Neural cell (in vitro differentiated cells): ENCODE data around the gene PLXNA2. TPM values are rescaled to one million over a fixed set of nuclear protein-coding genes. Genes with fewer than 3 reads are reported as not detected.

Experiments
- H2AFZ ChIP-seq: fragments of 200-600, 300-800 bp; sonication (generic), shearing (Covaris generic); 2 replicates; pipeline ENCODE4 v1.6.0; 2014; ENCODE audit warnings: low read depth, mild to moderate bottlenecking, antibody characterized with exemption, low read length, moderate library complexity
- H3F3A ChIP-seq: fragments of 200-600 bp; shearing (Covaris generic); 2 replicates; pipeline ENCODE4 v1.6.1; 2016; ENCODE audit warnings: mild to moderate bottlenecking, moderate library complexity, mixed read lengths, antibody characterized with exemption, low read length; ENCODE audit not compliant: insufficient read depth, poor library complexity, severe bottlenecking
- H3K27ac ChIP-seq: fragments of 200-600, 300-800 bp; sonication (generic), shearing (Covaris generic); 2 replicates; pipeline ENCODE4 v1.5.1; 2014; ENCODE audit warnings: mild to moderate bottlenecking, low read length, moderate library complexity
- H3K27me3 ChIP-seq: fragments of 300-800, 200-600 bp; sonication (generic), shearing (Covaris generic); 2 replicates; pipeline ENCODE4 v1.6.0; 2014; ENCODE audit warnings: mild to moderate bottlenecking, low read depth, low read length, moderate library complexity; ENCODE audit not compliant: insufficient read depth
- H3K36me3 ChIP-seq: fragments of 300-800, 200-600 bp; sonication (generic), shearing (Covaris generic); 2 replicates; pipeline ENCODE4 v1.5.1; 2014; ENCODE audit warnings: mild to moderate bottlenecking, antibody characterized with exemption, low read length, moderate library complexity; ENCODE audit not compliant: insufficient read depth
- H3K4me2 ChIP-seq: fragments of 300-800, 200-600 bp; sonication (generic), shearing (Covaris generic); 2 replicates; pipeline ENCODE4 v1.6.0; 2014; ENCODE audit warnings: mild to moderate bottlenecking, low read length
- H3K4me3 ChIP-seq: fragments of 300-800, 200-600 bp; sonication (generic), shearing (Covaris generic); 2 replicates; pipeline ENCODE4 v1.5.1; 2014; ENCODE audit warnings: mild to moderate bottlenecking, low read length, moderate library complexity
- H3K79me2 ChIP-seq: fragments of 200-600 bp; shearing (Covaris generic); replicated peaks from 2 replicates; pipeline ENCODE4 v1.6.0; 2014; ENCODE audit warnings: mild to moderate bottlenecking, low read length, moderate library complexity; ENCODE audit not compliant: insufficient read depth
- H3K9ac ChIP-seq: fragments of 300-800, 200-600 bp; sonication (generic), shearing (Covaris generic); 2 replicates; pipeline ENCODE4 v1.6.1; 2016; ENCODE audit warnings: mild to moderate bottlenecking, low read length, mixed read lengths
- H3K9me2 ChIP-seq: fragments of 200-600 bp; shearing (Covaris generic); 2 replicates; pipeline ENCODE4 v1.6.1; 2016; ENCODE audit warnings: mild to moderate bottlenecking, low read length, mixed read lengths; ENCODE audit not compliant: insufficient read depth
- H3K9me3 ChIP-seq: fragments of 200-600, 300-800 bp; sonication (generic), shearing (Covaris generic); 2 replicates; pipeline ENCODE4 v1.6.1; 2016; ENCODE audit warnings: mild to moderate bottlenecking, mixed run types, low read length, moderate library complexity, mixed read lengths
- H4K20me1 ChIP-seq: fragments of 200-600 bp; shearing (Covaris generic); 2 replicates; pipeline ENCODE4 v1.6.1; 2016; ENCODE audit warnings: mild to moderate bottlenecking, mixed run types; ENCODE audit not compliant: insufficient read depth
- EP300 ChIP-seq: fragments of 450-650 bp; conservative IDR thresholded peaks from 2 replicates; pipeline ENCODE4 v1.6.1; 2014; ENCODE audit warnings: antibody characterized with exemption, mild to moderate bottlenecking, moderate library complexity; ENCODE audit not compliant: poor library complexity, severe bottlenecking
- EZH2 ChIP-seq: fragments of 200-600, 300-800 bp; shearing (Covaris generic), sonication (generic); IDR thresholded peaks from 2 replicates; pipeline ENCODE4 v1.6.1; 2014; ENCODE audit warnings: antibody characterized with exemption, low read length, borderline replicate concordance, mild to moderate bottlenecking; ENCODE audit not compliant: insufficient read depth, poor library complexity, severe bottlenecking
- MXI1 ChIP-seq: fragments of 450-650 bp; conservative IDR thresholded peaks from 2 replicates; pipeline ENCODE4 v1.6.1; 2014; ENCODE audit warnings: antibody characterized with exemption, mild to moderate bottlenecking; ENCODE audit not compliant: poor library complexity, severe bottlenecking
- POLR2AphosphoS5 ChIP-seq: IDR thresholded peaks from 2 replicates; pipeline ENCODE4 v1.6.1; 2012
- RAD21 ChIP-seq: fragments of 450-650 bp; conservative IDR thresholded peaks from 2 replicates; pipeline ENCODE4 v1.6.1; 2014; ENCODE audit warnings: antibody characterized with exemption, mild to moderate bottlenecking, moderate library complexity
- SMC3 ChIP-seq: fragments of 450-650 bp; conservative IDR thresholded peaks from 2 replicates; pipeline ENCODE4 v1.6.1; 2014; ENCODE audit warnings: antibody characterized with exemption, mild to moderate bottlenecking, moderate library complexity; ENCODE audit not compliant: poor library complexity
- TAF1 ChIP-seq: IDR thresholded peaks from 2 replicates; pipeline ENCODE4 v1.6.1; 2012; ENCODE audit warnings: low read depth
- polyA plus RNA-seq: library from polyadenylated mRNA; depleted of rRNA; stranded (reverse); fragments of >200 nt; gene quantifications from 2 replicates; pipeline ENCODE4 v1.2.3, GENCODE V29; 2014
- TF ChIP-seq, protein P1 (sequence below): IDR thresholded peaks from 2 replicates; pipeline ENCODE4 v1.6.1; 2012; ENCODE audit warnings: borderline replicate concordance
- TF ChIP-seq, protein P2 (sequence below): fragments of 450-650 bp; IDR thresholded peaks from 2 replicates; pipeline ENCODE4 v1.5.1; 2014; ENCODE audit warnings: antibody characterized with exemption, mild to moderate bottlenecking, moderate library complexity; ENCODE audit not compliant: poor library complexity, severe bottlenecking

Gene PLXNA2
- polyA plus RNA-seq, 1 donor from 2014 or later = 30.6 TPM

DNA sequence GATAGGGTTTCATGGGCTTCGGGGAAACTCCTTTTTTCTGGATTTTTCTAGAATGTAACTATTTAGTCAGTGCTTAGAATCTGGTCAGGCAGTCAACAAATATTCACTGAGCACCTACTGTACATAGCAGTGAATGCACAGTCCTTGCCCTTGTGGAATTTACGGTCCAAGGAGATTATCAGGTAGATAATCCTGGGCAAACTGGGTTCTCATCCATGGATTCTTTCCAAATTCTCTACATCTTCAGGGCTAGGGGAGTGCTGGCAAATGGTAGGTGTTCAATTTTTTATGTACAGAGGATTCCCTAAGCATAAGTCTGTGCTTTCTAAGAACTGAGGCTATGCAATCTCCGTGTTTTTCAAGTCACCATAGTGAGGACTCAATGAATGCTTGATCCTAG is 192.5 kb downstream of the PLXNA2 start:
- Histone ChIP-seq H3K36me3 (peaks cover 27% of the 10 kb centered on the region), H4K20me1 (no peaks in the 10 kb centered on the region), H3K9ac (no peak overlapping the region), H3K4me3 (no peak overlapping the region), H3K79me2 (no peaks in the 10 kb centered on the region), H3K9me3 (no peaks in the 10 kb centered on the region), H3K4me2 (no peak overlapping the region), H2AFZ (no peak overlapping the region), H3F3A (no peaks in the 10 kb centered on the region), H3K9me2 (no peaks in the 10 kb centered on the region), H3K27me3 (no peaks in the 10 kb centered on the region), H3K27ac (no peak overlapping the region)
- TF ChIP-seq MXI1 (no peak), EZH2 (no peak), TAF1 (no peak), EP300 (no peak), SMC3 (no peak), POLR2AphosphoS5 (no peak), RAD21 (no peak)
- TF ChIP-seq, protein P1, sequence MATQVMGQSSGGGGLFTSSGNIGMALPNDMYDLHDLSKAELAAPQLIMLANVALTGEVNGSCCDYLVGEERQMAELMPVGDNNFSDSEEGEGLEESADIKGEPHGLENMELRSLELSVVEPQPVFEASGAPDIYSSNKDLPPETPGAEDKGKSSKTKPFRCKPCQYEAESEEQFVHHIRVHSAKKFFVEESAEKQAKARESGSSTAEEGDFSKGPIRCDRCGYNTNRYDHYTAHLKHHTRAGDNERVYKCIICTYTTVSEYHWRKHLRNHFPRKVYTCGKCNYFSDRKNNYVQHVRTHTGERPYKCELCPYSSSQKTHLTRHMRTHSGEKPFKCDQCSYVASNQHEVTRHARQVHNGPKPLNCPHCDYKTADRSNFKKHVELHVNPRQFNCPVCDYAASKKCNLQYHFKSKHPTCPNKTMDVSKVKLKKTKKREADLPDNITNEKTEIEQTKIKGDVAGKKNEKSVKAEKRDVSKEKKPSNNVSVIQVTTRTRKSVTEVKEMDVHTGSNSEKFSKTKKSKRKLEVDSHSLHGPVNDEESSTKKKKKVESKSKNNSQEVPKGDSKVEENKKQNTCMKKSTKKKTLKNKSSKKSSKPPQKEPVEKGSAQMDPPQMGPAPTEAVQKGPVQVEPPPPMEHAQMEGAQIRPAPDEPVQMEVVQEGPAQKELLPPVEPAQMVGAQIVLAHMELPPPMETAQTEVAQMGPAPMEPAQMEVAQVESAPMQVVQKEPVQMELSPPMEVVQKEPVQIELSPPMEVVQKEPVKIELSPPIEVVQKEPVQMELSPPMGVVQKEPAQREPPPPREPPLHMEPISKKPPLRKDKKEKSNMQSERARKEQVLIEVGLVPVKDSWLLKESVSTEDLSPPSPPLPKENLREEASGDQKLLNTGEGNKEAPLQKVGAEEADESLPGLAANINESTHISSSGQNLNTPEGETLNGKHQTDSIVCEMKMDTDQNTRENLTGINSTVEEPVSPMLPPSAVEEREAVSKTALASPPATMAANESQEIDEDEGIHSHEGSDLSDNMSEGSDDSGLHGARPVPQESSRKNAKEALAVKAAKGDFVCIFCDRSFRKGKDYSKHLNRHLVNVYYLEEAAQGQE = no peak
- TF ChIP-seq, protein P2, sequence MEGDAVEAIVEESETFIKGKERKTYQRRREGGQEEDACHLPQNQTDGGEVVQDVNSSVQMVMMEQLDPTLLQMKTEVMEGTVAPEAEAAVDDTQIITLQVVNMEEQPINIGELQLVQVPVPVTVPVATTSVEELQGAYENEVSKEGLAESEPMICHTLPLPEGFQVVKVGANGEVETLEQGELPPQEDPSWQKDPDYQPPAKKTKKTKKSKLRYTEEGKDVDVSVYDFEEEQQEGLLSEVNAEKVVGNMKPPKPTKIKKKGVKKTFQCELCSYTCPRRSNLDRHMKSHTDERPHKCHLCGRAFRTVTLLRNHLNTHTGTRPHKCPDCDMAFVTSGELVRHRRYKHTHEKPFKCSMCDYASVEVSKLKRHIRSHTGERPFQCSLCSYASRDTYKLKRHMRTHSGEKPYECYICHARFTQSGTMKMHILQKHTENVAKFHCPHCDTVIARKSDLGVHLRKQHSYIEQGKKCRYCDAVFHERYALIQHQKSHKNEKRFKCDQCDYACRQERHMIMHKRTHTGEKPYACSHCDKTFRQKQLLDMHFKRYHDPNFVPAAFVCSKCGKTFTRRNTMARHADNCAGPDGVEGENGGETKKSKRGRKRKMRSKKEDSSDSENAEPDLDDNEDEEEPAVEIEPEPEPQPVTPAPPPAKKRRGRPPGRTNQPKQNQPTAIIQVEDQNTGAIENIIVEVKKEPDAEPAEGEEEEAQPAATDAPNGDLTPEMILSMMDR = no peak

GRCh38 chr1:208048904-208049303 is 195.3 kb downstream of the PLXNA2 start:
- Histone ChIP-seq H3F3A (no peaks in the 10 kb centered on the region), H3K27me3 (no peaks in the 10 kb centered on the region), H3K9me3 (no peaks in the 10 kb centered on the region), H4K20me1 (no peaks in the 10 kb centered on the region), H2AFZ (no peak overlapping the region), H3K4me2 (no peak overlapping the region), H3K27ac (no peak overlapping the region), H3K9ac (no peak overlapping the region), H3K4me3 (no peak overlapping the region), H3K36me3 (peaks cover 32% of the 10 kb centered on the region), H3K9me2 (no peaks in the 10 kb centered on the region), H3K79me2 (no peaks in the 10 kb centered on the region)
- no peak for TF ChIP-seq MXI1
- no peak for TF ChIP-seq EZH2
- TF ChIP-seq, protein P2 = no peak
- no peak for TF ChIP-seq RAD21
- TF ChIP-seq SMC3 = no peak
- no peak for TF ChIP-seq EP300
- TF ChIP-seq POLR2AphosphoS5 = no peak
- TF ChIP-seq TAF1 = no peak
- TF ChIP-seq, protein P1 = no peak
